ENCODE data around the gene MYH13. TPM values are rescaled to one million over a fixed set of nuclear protein-coding genes. Genes with fewer than 3 reads are reported as not detected.
A peak's percentile ranks its signal among the peaks of the same experiment; 100 is the strongest.

MYH13 gene
- total RNA-seq, 1 donor from 2014 or later: not detected

GRCh38 chr17:10261098-10261497, 111.7 kb downstream of the MYH13 start:
- H3K9ac ChIP-seq: no peak overlapping the region
- no peak overlapping the region for H3K4me3 ChIP-seq
- no peak for TF ChIP-seq EZH2 (IDR thresholded peaks at IDR 0.05)
- Mint-ChIP-seq H3K9me3 (no peaks in the 10 kb centered on the region), H3K4me3 (no peak overlapping the region), H3K27me3 (ENCODE audit: insufficient read depth, low read depth) (peaks cover 2% of the 10 kb centered on the region), H3K27ac (no peak overlapping the region), H3K4me1 (peaks cover 8% of the 10 kb centered on the region), H3K36me3 (no peaks in the 10 kb centered on the region)
- no peaks in the 10 kb centered on the region for H3K4me1 ChIP-seq
- no peaks in the 10 kb centered on the region for H3F3A ChIP-seq (ENCODE audit: low read depth)
- no peaks in the 10 kb centered on the region for H3K79me2 ChIP-seq (ENCODE audit: low read depth)
- no peaks in the 10 kb centered on the region for H3K36me3 ChIP-seq
- H3K27me3 ChIP-seq: no peaks in the 10 kb centered on the region
- DNase-seq (ENCODE audit: low spot score): peak; percentile 11
- no peaks in the 10 kb centered on the region for H3K9me3 ChIP-seq (ENCODE audit: low read depth)
- H3K4me2 ChIP-seq: no peak overlapping the region
- H3K27ac ChIP-seq: no peak overlapping the region
- no peak overlapping the region for H2AFZ ChIP-seq (replicated peaks)
- no peaks in the 10 kb centered on the region for H4K20me1 ChIP-seq (ENCODE audit: low read depth)

DNA sequence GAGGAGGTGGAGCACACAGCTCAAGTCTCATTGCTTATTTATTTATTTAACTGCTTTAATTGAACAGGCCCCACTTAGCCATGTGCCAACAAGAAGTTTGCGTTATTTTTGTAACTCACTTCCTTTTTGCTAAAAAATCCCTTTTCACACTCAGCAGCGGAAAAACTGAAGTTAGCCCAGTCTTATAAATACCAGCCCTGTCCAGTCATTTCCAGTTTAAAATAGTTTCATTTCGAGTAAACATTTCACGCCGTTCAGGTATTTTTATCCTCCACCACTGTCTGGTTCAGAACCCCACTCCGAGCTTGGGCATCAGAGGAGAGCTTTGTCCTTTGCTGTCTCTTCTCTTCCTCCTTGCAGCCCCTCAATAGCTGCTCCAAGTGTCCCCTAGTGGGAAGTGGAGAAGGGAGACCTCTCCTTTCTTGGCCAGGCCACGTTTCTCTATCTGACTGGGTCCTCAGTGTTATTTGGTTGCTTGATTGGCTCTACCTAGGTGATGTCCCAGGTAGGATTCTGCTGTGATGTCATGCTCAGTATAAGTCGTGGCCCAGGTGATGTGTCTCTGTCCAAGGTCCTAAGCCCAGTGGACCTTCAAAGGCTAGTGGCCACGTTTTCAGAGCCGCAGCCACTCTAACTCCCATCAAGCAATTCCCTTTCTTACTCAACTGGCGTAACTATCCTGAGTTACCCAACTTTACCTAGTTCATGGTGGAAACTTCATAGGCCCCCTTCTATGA, 121.4 kb downstream of the MYH13 start:
- Mint-ChIP-seq H3K4me3 (no peak overlapping the region), H3K36me3 (no peaks in the 10 kb centered on the region), H3K4me1 (no peaks in the 10 kb centered on the region), H3K27me3 (ENCODE audit: insufficient read depth, low read depth) (peaks cover 8% of the 10 kb centered on the region), H3K9me3 (no peaks in the 10 kb centered on the region), H3K27ac (no peak overlapping the region)
- no peaks in the 10 kb centered on the region for H3K4me1 ChIP-seq
- no peaks in the 10 kb centered on the region for H3K79me2 ChIP-seq (ENCODE audit: low read depth)
- no peak overlapping the region for H3K4me2 ChIP-seq
- H4K20me1 ChIP-seq (ENCODE audit: low read depth): no peaks in the 10 kb centered on the region
- H3K9me3 ChIP-seq (ENCODE audit: low read depth): no peaks in the 10 kb centered on the region
- no peak overlapping the region for H3K9ac ChIP-seq
- H3K27me3 ChIP-seq: no peaks in the 10 kb centered on the region
- H3K4me3 ChIP-seq: no peak overlapping the region
- TF ChIP-seq EZH2phosphoT487 (IDR thresholded peaks at IDR 0.05) (no peak), EZH2 (IDR thresholded peaks at IDR 0.05) (no peak)
- TF ChIP-seq, protein P1, sequence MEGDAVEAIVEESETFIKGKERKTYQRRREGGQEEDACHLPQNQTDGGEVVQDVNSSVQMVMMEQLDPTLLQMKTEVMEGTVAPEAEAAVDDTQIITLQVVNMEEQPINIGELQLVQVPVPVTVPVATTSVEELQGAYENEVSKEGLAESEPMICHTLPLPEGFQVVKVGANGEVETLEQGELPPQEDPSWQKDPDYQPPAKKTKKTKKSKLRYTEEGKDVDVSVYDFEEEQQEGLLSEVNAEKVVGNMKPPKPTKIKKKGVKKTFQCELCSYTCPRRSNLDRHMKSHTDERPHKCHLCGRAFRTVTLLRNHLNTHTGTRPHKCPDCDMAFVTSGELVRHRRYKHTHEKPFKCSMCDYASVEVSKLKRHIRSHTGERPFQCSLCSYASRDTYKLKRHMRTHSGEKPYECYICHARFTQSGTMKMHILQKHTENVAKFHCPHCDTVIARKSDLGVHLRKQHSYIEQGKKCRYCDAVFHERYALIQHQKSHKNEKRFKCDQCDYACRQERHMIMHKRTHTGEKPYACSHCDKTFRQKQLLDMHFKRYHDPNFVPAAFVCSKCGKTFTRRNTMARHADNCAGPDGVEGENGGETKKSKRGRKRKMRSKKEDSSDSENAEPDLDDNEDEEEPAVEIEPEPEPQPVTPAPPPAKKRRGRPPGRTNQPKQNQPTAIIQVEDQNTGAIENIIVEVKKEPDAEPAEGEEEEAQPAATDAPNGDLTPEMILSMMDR (IDR thresholded peaks at IDR 0.05): no peak
- H2AFZ ChIP-seq (replicated peaks): no peak overlapping the region
- H3F3A ChIP-seq (ENCODE audit: low read depth): no peaks in the 10 kb centered on the region
- no peak overlapping the region for H3K27ac ChIP-seq
- no peaks in the 10 kb centered on the region for H3K36me3 ChIP-seq
- DNase-seq (ENCODE audit: low spot score): no peak

Other genes starting within 250 kb of the MYH13 start
- gene GAS7, start 174.4 kb downstream of the MYH13 start, total RNA-seq (ENCODE audit: low replicate concordance): 2.9 and 3.9 TPM in 2 replicates
- gene MYH8, start 48.9 kb upstream of the MYH13 start, total RNA-seq (ENCODE audit: low replicate concordance): not detected in 2 replicates
- not detected in 2 replicates for gene MYH4, start 96.6 kb upstream of the MYH13 start, total RNA-seq (ENCODE audit: low replicate concordance)
- gene MYH1, start 145.5 kb upstream of the MYH13 start, total RNA-seq (ENCODE audit: low replicate concordance): not detected in 2 replicates
- gene MYH2, start 176.7 kb upstream of the MYH13 start, total RNA-seq (ENCODE audit: low replicate concordance): 0.19 and 0.37 TPM in 2 replicates

Measured in neural progenitor cell (in vitro differentiated cells).